PFSK-1 (cell line): ENCODE results near the gene HOXB13.

Source experiments
- FOXP2 ChIP-seq: optimal IDR thresholded peaks from 2 replicates; pipeline ENCODE3; 2011; ENCODE audit warnings: borderline replicate concordance, control low read depth, inconsistent platforms; ENCODE audit not compliant: insufficient read depth; ENCODE audit errors: extremely low read length, extremely low read depth
- POLR2AphosphoS5 ChIP-seq: IDR thresholded peaks from 2 replicates; pipeline ENCODE4 v1.6.1; 2012; ENCODE audit warnings: low read depth, mild to moderate bottlenecking, control low read depth, low read length, moderate library complexity
- SIN3A ChIP-seq: IDR thresholded peaks from 2 replicates; pipeline ENCODE4 v1.6.1; 2012; ENCODE audit warnings: mild to moderate bottlenecking, low read length, moderate library complexity, borderline replicate concordance; ENCODE audit not compliant: insufficient read depth
- TAF1 ChIP-seq: IDR thresholded peaks from 2 replicates; pipeline ENCODE4 v1.6.1; 2012; ENCODE audit warnings: low read length, control low read depth, borderline replicate concordance; ENCODE audit not compliant: insufficient read depth
- TF ChIP-seq, protein P1 (sequence below), 2 experiments: IDR thresholded peaks; 2 replicates each; pipeline versions ENCODE4 v1.6.1 to v1.8.0; 2011 to 2012; ENCODE audit warnings: low read depth in 2 of 2, low read length in 2 of 2, control low read depth in 1 of 2, inconsistent platforms in 1 of 2, mild to moderate bottlenecking in 1 of 2, moderate library complexity in 1 of 2; ENCODE audit not compliant: insufficient read depth in 1 of 2

DNA sequence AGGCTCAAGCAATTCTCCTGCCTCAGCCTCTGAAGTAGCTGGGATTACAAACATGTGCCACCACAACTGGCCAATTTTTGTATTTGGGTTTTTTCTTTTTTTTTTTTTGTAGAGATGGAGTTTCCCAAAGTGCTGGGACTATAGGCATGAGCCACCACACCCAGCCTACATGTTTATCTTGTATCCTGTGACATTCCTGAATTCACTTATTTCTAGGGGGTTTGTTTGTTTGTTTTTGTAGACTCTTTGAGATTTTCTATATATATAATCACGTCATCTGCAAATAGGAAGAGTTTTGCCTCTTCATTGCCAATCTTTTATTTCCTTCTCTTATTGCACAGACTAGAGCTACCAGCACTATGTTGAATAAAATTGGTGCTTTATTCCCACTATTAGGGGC lies 35.4 kb downstream of the HOXB13 start:
- TF ChIP-seq, protein P1, sequence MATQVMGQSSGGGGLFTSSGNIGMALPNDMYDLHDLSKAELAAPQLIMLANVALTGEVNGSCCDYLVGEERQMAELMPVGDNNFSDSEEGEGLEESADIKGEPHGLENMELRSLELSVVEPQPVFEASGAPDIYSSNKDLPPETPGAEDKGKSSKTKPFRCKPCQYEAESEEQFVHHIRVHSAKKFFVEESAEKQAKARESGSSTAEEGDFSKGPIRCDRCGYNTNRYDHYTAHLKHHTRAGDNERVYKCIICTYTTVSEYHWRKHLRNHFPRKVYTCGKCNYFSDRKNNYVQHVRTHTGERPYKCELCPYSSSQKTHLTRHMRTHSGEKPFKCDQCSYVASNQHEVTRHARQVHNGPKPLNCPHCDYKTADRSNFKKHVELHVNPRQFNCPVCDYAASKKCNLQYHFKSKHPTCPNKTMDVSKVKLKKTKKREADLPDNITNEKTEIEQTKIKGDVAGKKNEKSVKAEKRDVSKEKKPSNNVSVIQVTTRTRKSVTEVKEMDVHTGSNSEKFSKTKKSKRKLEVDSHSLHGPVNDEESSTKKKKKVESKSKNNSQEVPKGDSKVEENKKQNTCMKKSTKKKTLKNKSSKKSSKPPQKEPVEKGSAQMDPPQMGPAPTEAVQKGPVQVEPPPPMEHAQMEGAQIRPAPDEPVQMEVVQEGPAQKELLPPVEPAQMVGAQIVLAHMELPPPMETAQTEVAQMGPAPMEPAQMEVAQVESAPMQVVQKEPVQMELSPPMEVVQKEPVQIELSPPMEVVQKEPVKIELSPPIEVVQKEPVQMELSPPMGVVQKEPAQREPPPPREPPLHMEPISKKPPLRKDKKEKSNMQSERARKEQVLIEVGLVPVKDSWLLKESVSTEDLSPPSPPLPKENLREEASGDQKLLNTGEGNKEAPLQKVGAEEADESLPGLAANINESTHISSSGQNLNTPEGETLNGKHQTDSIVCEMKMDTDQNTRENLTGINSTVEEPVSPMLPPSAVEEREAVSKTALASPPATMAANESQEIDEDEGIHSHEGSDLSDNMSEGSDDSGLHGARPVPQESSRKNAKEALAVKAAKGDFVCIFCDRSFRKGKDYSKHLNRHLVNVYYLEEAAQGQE (IDR thresholded peaks at IDR 0.05; ENCODE audit: insufficient read depth in 1 of 2, low read depth in 2 of 2, low read length in 2 of 2): no peak
- no peak for TF ChIP-seq POLR2AphosphoS5
- TF ChIP-seq TAF1: no peak
- no peak for TF ChIP-seq FOXP2
- TF ChIP-seq SIN3A: no peak
